Fibroblast of skin of right biceps (primary cell): ENCODE measurements around the gene UNC13C.
"Not testable (repeated sequence)": the region's sequence is repeated elsewhere in the genome, so short reads cannot be mapped to it uniquely, and the experiment has no call there.

Source experiments
- DNase-seq: peaks from one replicate; pipeline ENCODE4 v3.0.0-alpha.2; 2013

UNC13C gene

GRCh38 chr15:54307252-54307902 lies 329.1 kb downstream of the UNC13C start:
- no peak for DNase-seq

GRCh38 chr15:54307926-54308325 lies 329.7 kb downstream of the UNC13C start:
- no peak for DNase-seq

GRCh38 chr15:54312528-54312927 lies 334.3 kb downstream of the UNC13C start:
- no peak for DNase-seq

- DNase-seq, result no peak
These were observed 343.2 kb downstream of the UNC13C start for GRCh38 chr15:54321426-54321825.

GRCh38 chr15:54322341-54322740 lies 344.1 kb downstream of the UNC13C start:
- DNase-seq, result no peak

- DNase-seq, result no peak
These were observed 367.1 kb downstream of the UNC13C start for GRCh38 chr15:54345301-54345700.

- DNase-seq, result no peak
These were observed 367.6 kb downstream of the UNC13C start for GRCh38 chr15:54345827-54346226.

GRCh38 chr15:54347082-54347827 lies 369.0 kb downstream of the UNC13C start:
- no peak for DNase-seq

- DNase-seq, result no peak
These were observed 375.5 kb downstream of the UNC13C start for GRCh38 chr15:54353726-54354125.

GRCh38 chr15:54354341-54354740 lies 376.1 kb downstream of the UNC13C start:
- DNase-seq, result no peak

- DNase-seq, result no peak
These were observed 386.7 kb downstream of the UNC13C start for GRCh38 chr15:54364961-54365360.

- DNase-seq, result no peak
These were observed 395.1 kb downstream of the UNC13C start for GRCh38 chr15:54373332-54373731.

GRCh38 chr15:54374184-54374952 lies 396.1 kb downstream of the UNC13C start:
- no peak for DNase-seq

- no peak for DNase-seq
These were observed 409.6 kb downstream of the UNC13C start for GRCh38 chr15:54387799-54388198.

GRCh38 chr15:54388746-54389145 lies 410.5 kb downstream of the UNC13C start:
- DNase-seq, result no peak

- no peak for DNase-seq
These were observed 432.2 kb downstream of the UNC13C start for GRCh38 chr15:54410481-54410880.

GRCh38 chr15:54424171-54424570 lies 445.9 kb downstream of the UNC13C start:
- no peak for DNase-seq

GRCh38 chr15:54428596-54428995 lies 450.4 kb downstream of the UNC13C start:
- no peak for DNase-seq

- DNase-seq, result not testable (repeated sequence)
These were observed 472.0 kb downstream of the UNC13C start for GRCh38 chr15:54450288-54450687.

GRCh38 chr15:54456413-54456812 lies 478.2 kb downstream of the UNC13C start:
- DNase-seq, result no peak

GRCh38 chr15:54462511-54462913 lies 484.3 kb downstream of the UNC13C start:
- DNase-seq, result no peak

GRCh38 chr15:54481819-54482218 lies 503.6 kb downstream of the UNC13C start:
- DNase-seq, result no peak

GRCh38 chr15:54482251-54482650 lies 504.0 kb downstream of the UNC13C start:
- DNase-seq, result no peak

GRCh38 chr15:54500330-54500729 lies 522.1 kb downstream of the UNC13C start:
- DNase-seq, result no peak
